Left ventricle myocardium inferior (tissue), 1 donor: ENCODE data around the gene KLHL29. TPM values are rescaled to one million over a fixed set of nuclear protein-coding genes. Genes with fewer than 3 reads are reported as not detected.

Source experiments
- DNase-seq: peaks from one replicate; pipeline ENCODE4 v3.0.0-alpha.2; 2020
- H3K27ac ChIP-seq: fragments of 200-600 bp; replicated peaks from 2 replicates; pipeline ENCODE4 v1.8.0; 2021
- H3K27me3 ChIP-seq: fragments of 200-600 bp; 2 replicates; pipeline ENCODE4 v1.8.0; 2021; ENCODE audit warnings: low read depth
- H3K36me3 ChIP-seq: fragments of 200-600 bp; 2 replicates; pipeline ENCODE4 v1.8.0; 2021
- H3K4me1 ChIP-seq: fragments of 200-600 bp; 2 replicates; pipeline ENCODE4 v1.8.0; 2021
- H3K4me3 ChIP-seq: fragments of 200-600 bp; 2 replicates; pipeline ENCODE4 v1.8.0; 2021; ENCODE audit warnings: mild to moderate bottlenecking, moderate library complexity
- H3K9me3 ChIP-seq: fragments of 200-600 bp; replicated peaks from 2 replicates; pipeline ENCODE4 v1.8.0; 2021
- CTCF ChIP-seq: fragments of 200-600 bp; IDR thresholded peaks from 2 replicates; pipeline ENCODE4 v1.8.0; 2021; ENCODE audit warnings: antibody characterized with exemption, mild to moderate bottlenecking, borderline replicate concordance
- intact Hi-C: fragments of 100-400 bp; cut with micrococcal nuclease; formaldehyde crosslinking; loops from one replicate; pipeline ENCODE4 v1.11.0; 2022
- total RNA-seq: library from RNA; stranded (reverse); fragmentation: NEBNext Ultra II Directional; extraction: Animal tissue kit (Norgen Biotek cat#: 25700); gene quantifications from one replicate; pipeline ENCODE4 v1.2.1, GENCODE V29; 2021
- donor health status: DM: no; HTN: yes; CAD: no; lungs with severe emphysema.

KLHL29 gene
- total RNA-seq, 1 donor from 2014 or later: 1.1 TPM

GRCh38 chr2:23654756-23655155 lies 269.8 kb downstream of the KLHL29 start:
- H3K4me1 ChIP-seq: peaks cover 13% of the 10 kb centered on the region
- no peaks in the 10 kb centered on the region for H3K36me3 ChIP-seq
- peaks cover 8% of the 10 kb centered on the region for H3K9me3 ChIP-seq
- H3K4me3 ChIP-seq: no peak overlapping the region
- H3K27me3 ChIP-seq: peaks cover 32% of the 10 kb centered on the region
- H3K27ac ChIP-seq: no peak overlapping the region
- TF ChIP-seq CTCF: no peak
- no peak for DNase-seq
- intact Hi-C loops: no loop called here

- Histone ChIP-seq H3K27ac (no peak overlapping the region), H3K4me1 (peaks cover 13% of the 10 kb centered on the region), H3K36me3 (no peaks in the 10 kb centered on the region), H3K4me3 (no peak overlapping the region), H3K27me3 (peaks cover 32% of the 10 kb centered on the region), H3K9me3 (peaks cover 8% of the 10 kb centered on the region)
- intact Hi-C loops: no loop called here
- no peak for TF ChIP-seq CTCF
- DNase-seq: no peak
Observed at GRCh38 chr2:23655934-23656596, 271.1 kb downstream of the KLHL29 start.

GRCh38 chr2:23656597-23656973 lies 271.6 kb downstream of the KLHL29 start:
- H3K36me3 ChIP-seq: no peaks in the 10 kb centered on the region
- peaks cover 13% of the 10 kb centered on the region for H3K4me1 ChIP-seq
- no peak for TF ChIP-seq CTCF
- H3K9me3 ChIP-seq: peaks cover 3% of the 10 kb centered on the region
- no peak for DNase-seq
- H3K27me3 ChIP-seq: peaks cover 32% of the 10 kb centered on the region
- intact Hi-C loops: no loop called here
- no peak overlapping the region for H3K4me3 ChIP-seq
- no peak overlapping the region for H3K27ac ChIP-seq

- Histone ChIP-seq H3K9me3 (no peaks in the 10 kb centered on the region), H3K36me3 (no peaks in the 10 kb centered on the region), H3K27me3 (peaks cover 32% of the 10 kb centered on the region), H3K4me1 (peaks cover 13% of the 10 kb centered on the region), H3K27ac (no peak overlapping the region), H3K4me3 (no peak overlapping the region)
- no peak for TF ChIP-seq CTCF
- no peak for DNase-seq
- intact Hi-C loops: no loop called here
Observed at GRCh38 chr2:23657371-23657770, 272.4 kb downstream of the KLHL29 start.

- H3K4me1 ChIP-seq: peaks cover 13% of the 10 kb centered on the region
- H3K27ac ChIP-seq: peak overlapping the region; percentile 33
- intact Hi-C loops: no loop called here
- H3K9me3 ChIP-seq: no peaks in the 10 kb centered on the region
- no peak overlapping the region for H3K4me3 ChIP-seq
- TF ChIP-seq CTCF: no peak
- no peak for DNase-seq
- no peaks in the 10 kb centered on the region for H3K36me3 ChIP-seq
- peaks cover 32% of the 10 kb centered on the region for H3K27me3 ChIP-seq
Observed at GRCh38 chr2:23657934-23658333, 273.0 kb downstream of the KLHL29 start.
